Chondrocyte (in vitro differentiated cells): ENCODE measurements around the gene CD22. TPM values are rescaled to one million over a fixed set of nuclear protein-coding genes. Genes with fewer than 3 reads are reported as not detected.

Experiments used
- DNase-seq: peaks from one replicate; pipeline ENCODE4 v3.0.0; 2021; ENCODE audit warnings: mixed read lengths, low spot score
- H3K27ac Mint-ChIP-seq: one replicate; pipeline ENCODE4 v1.8.0; 2021; ENCODE audit warnings: mild to moderate bottlenecking, moderate library complexity, mixed read lengths; ENCODE audit not compliant: unreplicated experiment
- H3K27me3 Mint-ChIP-seq: 2 replicates; pipeline ENCODE4 v1.8.0; 2021; ENCODE audit warnings: low read depth, mixed read lengths
- H3K36me3 Mint-ChIP-seq: 2 replicates; pipeline ENCODE4 v1.8.0; 2021; ENCODE audit warnings: low read depth, mixed read lengths
- H3K4me1 Mint-ChIP-seq: 2 replicates; pipeline ENCODE4 v1.8.0; 2021; ENCODE audit warnings: low read depth, mild to moderate bottlenecking, mixed read lengths
- H3K4me3 Mint-ChIP-seq: one replicate; pipeline ENCODE4 v1.8.0; 2021; ENCODE audit warnings: mild to moderate bottlenecking, moderate library complexity, mixed read lengths; ENCODE audit not compliant: unreplicated experiment
- H3K9me3 Mint-ChIP-seq: 2 replicates; pipeline ENCODE4 v1.8.0; 2021; ENCODE audit warnings: low read depth, mixed read lengths
- microRNA-seq: library from miRNA; unstranded; fragments of <30 nt; microRNA quantifications from one replicate; pipeline ENCODE4 v1.2.0, GENCODE V29; 2020; ENCODE audit warnings: borderline number of aligned reads
- total RNA-seq: library from RNA; stranded (reverse); gene quantifications from 3 replicates; pipeline ENCODE4 v1.2.1, GENCODE V29; 2021
- TF ChIP-seq, protein P1 (sequence below): fragments of 200-600 bp; sonication (generic); IDR thresholded peaks from 2 replicates; pipeline ENCODE4 v1.5.0; 2021; ENCODE audit warnings: antibody characterized with exemption, mild to moderate bottlenecking, moderate library complexity

CD22 gene
- total RNA-seq, 1 donor from 2014 or later: not detected

DNA sequence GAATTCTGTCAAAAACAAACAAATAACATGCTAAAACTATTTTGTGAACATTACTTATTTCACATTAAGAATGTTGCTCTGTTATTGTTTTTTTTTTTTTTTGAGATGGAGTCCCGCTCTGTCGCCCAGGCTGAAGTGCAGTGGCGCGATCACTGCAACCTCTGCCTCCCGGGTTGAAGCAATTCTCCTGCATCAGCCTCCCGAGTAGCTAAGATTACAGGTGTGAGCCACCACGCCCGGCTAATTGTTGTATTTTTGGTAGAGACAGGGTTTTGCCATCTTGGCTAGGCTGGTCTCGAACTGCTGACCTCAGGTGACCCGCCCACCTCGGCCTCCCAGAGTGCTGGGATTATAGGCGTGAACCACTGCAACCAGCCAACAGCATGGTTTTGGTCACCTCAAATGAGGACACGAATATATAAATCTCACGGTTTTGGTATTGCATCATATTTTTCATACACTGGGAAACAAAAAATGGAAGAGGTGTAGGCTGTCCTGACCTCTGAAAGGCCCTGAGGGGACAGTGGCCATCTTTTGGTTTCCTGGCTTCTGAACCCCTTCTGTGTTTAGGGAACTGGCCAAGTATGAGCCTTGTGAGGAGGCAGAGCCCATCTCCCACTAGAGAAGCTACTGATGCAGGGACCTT is 67.4 kb downstream of the CD22 start:
- peaks cover 4% of the 10 kb centered on the region for H3K27me3 Mint-ChIP-seq
- no peak overlapping the region for H3K4me3 Mint-ChIP-seq
- TF ChIP-seq, protein P1, sequence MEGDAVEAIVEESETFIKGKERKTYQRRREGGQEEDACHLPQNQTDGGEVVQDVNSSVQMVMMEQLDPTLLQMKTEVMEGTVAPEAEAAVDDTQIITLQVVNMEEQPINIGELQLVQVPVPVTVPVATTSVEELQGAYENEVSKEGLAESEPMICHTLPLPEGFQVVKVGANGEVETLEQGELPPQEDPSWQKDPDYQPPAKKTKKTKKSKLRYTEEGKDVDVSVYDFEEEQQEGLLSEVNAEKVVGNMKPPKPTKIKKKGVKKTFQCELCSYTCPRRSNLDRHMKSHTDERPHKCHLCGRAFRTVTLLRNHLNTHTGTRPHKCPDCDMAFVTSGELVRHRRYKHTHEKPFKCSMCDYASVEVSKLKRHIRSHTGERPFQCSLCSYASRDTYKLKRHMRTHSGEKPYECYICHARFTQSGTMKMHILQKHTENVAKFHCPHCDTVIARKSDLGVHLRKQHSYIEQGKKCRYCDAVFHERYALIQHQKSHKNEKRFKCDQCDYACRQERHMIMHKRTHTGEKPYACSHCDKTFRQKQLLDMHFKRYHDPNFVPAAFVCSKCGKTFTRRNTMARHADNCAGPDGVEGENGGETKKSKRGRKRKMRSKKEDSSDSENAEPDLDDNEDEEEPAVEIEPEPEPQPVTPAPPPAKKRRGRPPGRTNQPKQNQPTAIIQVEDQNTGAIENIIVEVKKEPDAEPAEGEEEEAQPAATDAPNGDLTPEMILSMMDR: no peak
- no peaks in the 10 kb centered on the region for H3K9me3 Mint-ChIP-seq
- H3K27ac Mint-ChIP-seq: no peak overlapping the region
- no peaks in the 10 kb centered on the region for H3K4me1 Mint-ChIP-seq
- no peak for DNase-seq
- H3K36me3 Mint-ChIP-seq: no peaks in the 10 kb centered on the region

Small RNA genes within 50 kb of the gene (microRNA-seq; reads per million reads assigned to microRNA genes)
- gene MIR5196: not detected

Other genes starting within 250 kb of the CD22 start
- gene FXYD3, start 213.4 kb upstream of the CD22 start, total RNA-seq: not detected in 3 replicates
- 0.46 to 2.2 TPM (median 1.3 TPM) in 3 replicates for gene LGI4, start 194.1 kb upstream of the CD22 start, total RNA-seq
- 2.9 to 7.8 TPM (median 7.1 TPM) in 3 replicates for gene FXYD1, start 190.4 kb upstream of the CD22 start, total RNA-seq
- not detected in 3 replicates for gene FXYD7, start 185.9 kb upstream of the CD22 start, total RNA-seq
- 108 to 114 TPM (median 113 TPM) in 3 replicates for gene FXYD5, start 174.5 kb upstream of the CD22 start, total RNA-seq
- gene FAM187B, start 100.4 kb upstream of the CD22 start, total RNA-seq: not detected in 3 replicates
- 0.24 to 0.99 TPM (median 0.64 TPM) in 3 replicates for gene LSR, start 80.2 kb upstream of the CD22 start, total RNA-seq
- gene USF2, start 60.2 kb upstream of the CD22 start, total RNA-seq: 86.1 to 101 TPM (median 86.3 TPM) in 3 replicates
- not detected in 3 replicates for gene HAMP, start 46.7 kb upstream of the CD22 start, total RNA-seq
- not detected in 3 replicates for gene MAG, start 37.0 kb upstream of the CD22 start, total RNA-seq
- gene FFAR1, start 18.7 kb downstream of the CD22 start, total RNA-seq: not detected in 3 replicates
- gene FFAR3, start 29.3 kb downstream of the CD22 start, total RNA-seq: not detected in 3 replicates
- gene GPR42, start 41.9 kb downstream of the CD22 start, total RNA-seq: not detected in 3 replicates
- not detected in 3 replicates for gene FFAR2, start 119.1 kb downstream of the CD22 start, total RNA-seq
- gene KRTDAP, start 161.3 kb downstream of the CD22 start, total RNA-seq: not detected in 3 replicates
- gene DMKN, start 184.5 kb downstream of the CD22 start, total RNA-seq: 1.3 to 2.1 TPM in 2 of 3 replicates, not detected in the other
- 0.30 to 0.56 TPM (median 0.36 TPM) in 3 replicates for gene SBSN, start 199.1 kb downstream of the CD22 start, total RNA-seq
- not detected in 3 replicates for gene GAPDHS, start 204.3 kb downstream of the CD22 start, total RNA-seq
- gene TMEM147, start 216.4 kb downstream of the CD22 start, total RNA-seq: 86.3 to 105 TPM (median 90.9 TPM) in 3 replicates
- gene ATP4A, start 234.5 kb downstream of the CD22 start, total RNA-seq: not detected in 3 replicates